Activated T-helper 17 cell treated with anti-CD3 and anti-CD28 coated beads, Interleukin-2, amount 50 U/mL, for 72 hours (primary cell): ENCODE results near the gene ANO10. TPM values are rescaled to one million over a fixed set of nuclear protein-coding genes. Genes with fewer than 3 reads are reported as not detected.
A peak's percentile ranks its signal among the peaks of the same experiment; 100 is the strongest.
"Not testable (repeated sequence)": the region's sequence is repeated elsewhere in the genome, so short reads cannot be mapped to it uniquely, and the experiment has no call there.

ENCODE experiments used
- ATAC-seq: fragments of 150-1000 bp; cut with Tn5 transposase; replicated peaks from 2 replicates; pipeline ENCODE4 v1.10.0; 2021; ENCODE audit warnings: mild to moderate bottlenecking, moderate library complexity
- H3K27ac Mint-ChIP-seq: one replicate; pipeline ENCODE4 v1.8.0; 2022; ENCODE audit warnings: mixed read lengths
- H3K27me3 Mint-ChIP-seq: one replicate; pipeline ENCODE4 v1.8.0; 2022; ENCODE audit warnings: mixed read lengths
- H3K36me3 Mint-ChIP-seq: one replicate; pipeline ENCODE4 v1.8.0; 2022; ENCODE audit warnings: low read depth, mild to moderate bottlenecking, mixed read lengths
- H3K4me1 Mint-ChIP-seq: one replicate; pipeline ENCODE4 v1.8.0; 2022; ENCODE audit warnings: mixed read lengths
- H3K4me3 Mint-ChIP-seq: one replicate; pipeline ENCODE4 v1.8.0; 2022; ENCODE audit warnings: mild to moderate bottlenecking, mixed read lengths
- H3K9me3 Mint-ChIP-seq: one replicate; pipeline ENCODE4 v1.8.0; 2022; ENCODE audit warnings: mixed read lengths
- total RNA-seq, 2 donors: library from RNA; stranded (reverse); gene quantifications; one replicate each; pipeline ENCODE4 v1.2.3, GENCODE V29; 2022

Gene ANO10
- total RNA-seq, 2 donors from 2014 or later: 6.4 to 10.6 TPM

DNA sequence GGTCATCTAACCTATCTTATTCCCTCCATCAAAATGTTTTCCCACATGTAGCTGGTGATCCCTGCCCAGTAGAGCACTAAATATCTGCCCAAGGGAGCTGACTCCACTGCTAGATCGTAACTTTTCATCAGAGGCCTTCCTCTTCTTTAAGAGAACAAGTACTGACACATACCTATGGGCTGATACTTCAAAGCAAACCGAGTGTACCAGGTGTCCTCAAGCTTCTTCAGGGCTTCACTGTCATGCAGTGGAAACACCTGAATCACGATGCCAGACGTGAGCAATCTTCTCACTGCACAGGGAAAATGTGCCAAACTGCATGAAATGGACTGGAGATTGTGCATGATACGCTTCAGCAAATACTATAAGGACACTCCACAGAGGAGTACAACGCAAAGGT lies 41.6 kb downstream of the ANO10 start:
- no peak for ATAC-seq
- Mint-ChIP-seq H3K4me3 (no peak overlapping the region), H3K27ac (no peak overlapping the region), H3K36me3 (peaks cover 18% of the 10 kb centered on the region), H3K9me3 (no peaks in the 10 kb centered on the region), H3K4me1 (no peaks in the 10 kb centered on the region), H3K27me3 (no peaks in the 10 kb centered on the region)

DNA sequence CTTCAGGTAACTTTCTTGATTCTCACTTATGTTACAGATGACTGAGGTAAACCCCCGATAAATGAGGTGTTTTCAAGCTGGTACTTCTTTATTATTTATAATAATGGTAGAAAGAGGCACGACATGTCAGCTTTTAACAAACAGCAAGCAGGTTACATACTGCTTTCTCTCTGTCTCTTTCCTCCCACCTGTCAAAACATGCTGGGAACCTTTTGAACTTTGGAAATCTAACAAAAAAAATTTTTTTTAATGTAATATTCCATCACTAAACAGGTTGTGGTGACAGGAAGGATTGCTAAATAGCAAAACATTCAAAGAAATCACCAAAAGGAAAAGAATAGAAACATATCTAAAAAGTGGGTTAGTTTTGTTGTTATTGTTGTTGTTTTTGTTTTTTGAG lies 48.2 kb downstream of the ANO10 start:
- peaks cover 18% of the 10 kb centered on the region for H3K36me3 Mint-ChIP-seq
- H3K9me3 Mint-ChIP-seq: no peaks in the 10 kb centered on the region
- H3K4me1 Mint-ChIP-seq: no peaks in the 10 kb centered on the region
- ATAC-seq: no peak
- H3K27me3 Mint-ChIP-seq: no peaks in the 10 kb centered on the region
- H3K4me3 Mint-ChIP-seq: no peak overlapping the region
- no peak overlapping the region for H3K27ac Mint-ChIP-seq

DNA sequence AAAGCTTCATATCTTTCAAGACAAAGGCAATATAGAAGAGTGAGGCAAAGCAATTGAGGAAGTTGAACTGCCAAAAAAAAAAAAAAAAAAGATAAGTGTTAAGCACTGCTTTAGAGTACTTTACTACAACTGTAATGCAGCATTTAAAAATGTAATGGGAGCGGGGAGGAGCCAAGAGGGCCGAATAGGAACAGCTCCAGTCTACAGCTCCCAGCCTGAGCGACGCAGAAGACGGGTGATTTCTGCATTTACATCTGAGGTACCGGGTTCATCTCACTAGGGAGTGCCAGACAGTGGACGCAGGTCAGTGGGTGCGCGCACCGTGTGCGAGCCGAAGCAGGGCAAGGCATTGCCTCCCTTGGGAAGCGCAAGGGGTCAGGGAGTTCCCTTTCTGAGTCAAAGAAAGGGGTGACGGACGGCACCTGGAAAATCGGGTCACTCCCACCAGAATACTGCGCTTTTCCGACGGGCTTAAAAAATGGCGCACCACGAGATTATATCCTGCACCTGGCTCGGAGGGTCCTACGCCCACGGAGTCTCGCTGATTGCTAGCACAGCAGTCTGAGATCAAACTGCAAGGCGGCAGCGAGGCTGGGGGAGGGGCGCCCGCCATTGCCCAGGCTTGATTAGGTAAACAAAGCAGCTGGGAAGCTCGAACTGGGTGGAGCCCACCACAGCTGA lies 56.0 kb downstream of the ANO10 start:
- H3K4me3 Mint-ChIP-seq, H3K9me3 Mint-ChIP-seq, H3K27ac Mint-ChIP-seq, ATAC-seq, H3K27me3 Mint-ChIP-seq, H3K36me3 Mint-ChIP-seq, H3K4me1 Mint-ChIP-seq: not testable (repeated sequence)

DNA sequence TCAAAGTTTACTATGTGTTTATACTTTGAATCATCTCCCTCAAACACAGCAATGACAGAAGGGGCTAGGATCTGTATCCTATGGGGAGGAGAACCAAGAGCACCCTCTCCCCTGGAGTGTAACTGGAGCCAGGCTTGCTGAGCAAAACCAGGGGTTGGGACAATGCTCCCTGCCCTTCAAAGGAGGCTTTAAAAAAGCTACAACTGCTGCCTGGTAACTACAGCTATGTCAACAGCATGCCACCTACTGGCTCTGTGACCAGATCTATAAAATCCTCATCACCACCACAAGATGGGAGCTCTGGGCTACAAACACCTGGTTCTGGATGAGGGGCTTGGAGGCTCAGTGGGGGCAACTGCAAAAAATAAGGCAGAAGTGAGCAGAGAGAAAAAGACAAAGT lies 61.9 kb downstream of the ANO10 start:
- no peaks in the 10 kb centered on the region for H3K9me3 Mint-ChIP-seq
- H3K27me3 Mint-ChIP-seq: no peaks in the 10 kb centered on the region
- no peaks in the 10 kb centered on the region for H3K4me1 Mint-ChIP-seq
- no peak overlapping the region for H3K27ac Mint-ChIP-seq
- no peak for ATAC-seq
- no peak overlapping the region for H3K4me3 Mint-ChIP-seq
- peaks cover 6% of the 10 kb centered on the region for H3K36me3 Mint-ChIP-seq

DNA sequence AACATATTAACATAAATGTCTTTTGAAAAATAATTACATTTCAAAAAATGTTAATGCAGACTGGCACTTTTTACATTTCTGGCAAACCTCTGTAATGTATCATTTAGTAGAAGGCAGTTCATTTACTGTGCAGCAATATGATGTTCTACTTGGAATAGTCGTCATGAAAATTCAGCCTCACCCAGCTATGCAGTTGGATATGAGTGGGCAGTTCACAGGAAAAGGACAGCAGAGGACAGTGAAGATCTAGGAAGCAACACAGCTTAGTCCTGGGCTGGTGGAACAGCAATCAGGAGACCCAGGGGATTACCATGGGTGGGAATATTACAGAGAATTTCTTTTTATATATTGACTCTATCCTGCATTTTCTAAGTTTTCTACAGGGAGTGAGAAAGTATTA lies 63.6 kb downstream of the ANO10 start:
- Mint-ChIP-seq H3K27me3 (no peaks in the 10 kb centered on the region), H3K4me3 (no peak overlapping the region), H3K9me3 (no peaks in the 10 kb centered on the region), H3K36me3 (peaks cover 12% of the 10 kb centered on the region), H3K27ac (no peak overlapping the region), H3K4me1 (no peaks in the 10 kb centered on the region)
- no peak for ATAC-seq

DNA sequence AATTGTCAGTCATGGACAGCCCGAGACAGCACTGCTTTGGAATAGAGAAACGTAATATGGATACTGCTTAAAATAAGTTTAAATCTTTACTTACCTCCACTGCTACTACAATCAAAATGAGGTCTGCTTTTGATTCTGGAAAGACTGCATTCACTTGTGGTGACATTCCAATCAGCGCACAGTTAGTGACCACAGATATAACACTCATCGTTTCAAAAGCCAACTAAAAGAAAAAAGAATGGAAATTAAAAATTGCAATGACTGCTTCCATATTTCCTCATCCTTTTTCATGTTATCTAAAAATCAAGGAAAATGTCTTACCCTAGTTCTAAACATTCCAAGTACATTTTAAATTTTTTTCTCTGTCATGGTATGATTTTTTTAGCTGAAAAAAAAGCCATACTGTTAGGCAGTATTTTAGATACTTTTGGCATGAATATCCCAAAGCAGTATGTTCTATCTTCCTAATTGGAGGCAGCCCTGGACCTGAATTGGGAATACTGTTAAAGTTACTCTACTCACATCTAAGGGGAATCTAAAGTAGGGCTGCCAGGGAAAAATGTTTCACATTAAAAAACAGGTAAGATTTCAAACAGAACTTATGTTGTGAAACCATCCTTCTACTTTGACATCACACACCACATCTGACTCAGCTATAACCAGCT lies 72.1 kb downstream of the ANO10 start:
- H3K27ac Mint-ChIP-seq: no peak overlapping the region
- ATAC-seq: no peak
- peaks cover 12% of the 10 kb centered on the region for H3K36me3 Mint-ChIP-seq
- H3K4me1 Mint-ChIP-seq: no peaks in the 10 kb centered on the region
- no peak overlapping the region for H3K4me3 Mint-ChIP-seq
- H3K27me3 Mint-ChIP-seq: no peaks in the 10 kb centered on the region
- no peaks in the 10 kb centered on the region for H3K9me3 Mint-ChIP-seq

DNA sequence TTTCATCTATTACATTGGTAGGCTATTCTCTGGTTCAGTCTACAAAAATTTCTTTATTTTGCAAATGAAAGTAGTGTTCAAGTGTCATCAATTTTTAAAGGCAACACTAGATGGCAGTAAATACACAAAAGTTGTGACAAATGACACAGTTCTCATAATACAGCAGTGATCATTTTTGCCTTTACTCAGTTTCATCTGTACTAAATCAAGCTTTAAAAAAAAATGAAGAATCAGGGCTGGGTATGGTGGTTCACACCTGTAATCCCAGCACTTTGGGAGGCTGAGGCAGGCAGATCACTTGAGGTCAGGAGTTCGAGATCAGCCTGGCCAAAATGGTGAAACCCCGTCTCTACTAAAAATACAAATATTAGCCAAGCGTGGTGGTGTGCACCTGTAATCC lies 77.5 kb downstream of the ANO10 start:
- not testable (repeated sequence) for H3K36me3 Mint-ChIP-seq, H3K27ac Mint-ChIP-seq, H3K4me3 Mint-ChIP-seq, H3K4me1 Mint-ChIP-seq, H3K9me3 Mint-ChIP-seq, H3K27me3 Mint-ChIP-seq
- peak; percentile 48 for ATAC-seq

DNA sequence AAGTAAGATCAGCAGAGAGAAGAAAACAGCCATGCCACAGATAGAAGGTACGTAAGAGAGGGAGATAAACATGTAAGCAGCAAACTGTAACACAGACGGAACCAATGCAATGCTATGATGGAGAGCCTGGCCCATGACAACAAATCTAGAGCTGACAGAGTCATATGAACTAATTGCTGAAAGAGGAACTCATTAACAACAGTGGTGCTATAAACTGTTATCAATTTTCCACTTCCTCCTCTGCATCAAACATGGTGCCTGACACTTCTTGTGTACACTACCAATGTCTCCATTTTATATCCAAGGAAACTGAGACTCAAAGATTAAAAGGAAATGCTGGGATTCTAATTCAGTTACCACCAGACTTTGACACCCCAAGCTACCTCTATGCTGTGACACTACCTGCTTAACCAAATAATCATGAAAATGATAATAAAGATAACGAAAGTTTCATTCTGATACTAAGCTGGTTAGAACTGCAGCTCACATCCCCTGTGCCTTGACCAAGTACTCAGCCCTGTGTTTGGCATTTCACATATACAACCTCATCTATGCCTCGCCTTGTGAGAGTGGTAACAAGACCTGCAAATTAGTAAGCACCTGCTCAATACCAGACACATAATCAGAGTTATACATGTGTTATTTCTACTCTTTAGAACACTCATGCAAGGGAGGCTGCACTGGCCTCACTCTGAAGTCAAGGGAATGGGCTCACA lies 79.3 kb downstream of the ANO10 start:
- H3K27ac Mint-ChIP-seq: peak overlapping the region; percentile 1
- ATAC-seq: no peak

DNA sequence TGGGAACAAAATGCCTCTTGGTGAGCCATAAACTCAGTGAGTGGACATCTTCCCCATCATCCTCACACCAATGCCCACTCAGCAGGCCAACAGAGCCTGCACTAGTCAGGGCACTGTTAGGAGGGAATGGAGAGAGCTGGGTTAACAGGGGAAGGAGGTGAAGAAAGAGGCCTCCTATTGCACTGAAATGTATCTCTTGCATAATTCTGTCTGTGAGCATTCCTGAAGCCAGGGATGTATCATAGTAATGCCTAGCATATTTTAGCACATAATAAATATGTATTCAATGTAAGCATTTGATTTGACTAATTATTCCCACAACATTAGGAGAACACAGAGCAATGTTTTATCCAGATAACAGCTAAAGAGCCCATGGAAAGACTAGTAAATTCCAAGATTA lies 81.2 kb downstream of the ANO10 start:
- H3K9me3 Mint-ChIP-seq: no peaks in the 10 kb centered on the region
- no peak overlapping the region for H3K27ac Mint-ChIP-seq
- no peaks in the 10 kb centered on the region for H3K27me3 Mint-ChIP-seq
- no peak for ATAC-seq
- H3K4me1 Mint-ChIP-seq: no peaks in the 10 kb centered on the region
- H3K4me3 Mint-ChIP-seq: no peak overlapping the region
- H3K36me3 Mint-ChIP-seq: no peaks in the 10 kb centered on the region

More for the DNA sequence above, 79.3 kb downstream of the ANO10 start:
- H3K27me3 Mint-ChIP-seq: no peaks in the 10 kb centered on the region
- no peak overlapping the region for H3K4me3 Mint-ChIP-seq
- no peaks in the 10 kb centered on the region for H3K4me1 Mint-ChIP-seq
- H3K36me3 Mint-ChIP-seq: peaks cover 6% of the 10 kb centered on the region
- H3K9me3 Mint-ChIP-seq: no peaks in the 10 kb centered on the region

DNA sequence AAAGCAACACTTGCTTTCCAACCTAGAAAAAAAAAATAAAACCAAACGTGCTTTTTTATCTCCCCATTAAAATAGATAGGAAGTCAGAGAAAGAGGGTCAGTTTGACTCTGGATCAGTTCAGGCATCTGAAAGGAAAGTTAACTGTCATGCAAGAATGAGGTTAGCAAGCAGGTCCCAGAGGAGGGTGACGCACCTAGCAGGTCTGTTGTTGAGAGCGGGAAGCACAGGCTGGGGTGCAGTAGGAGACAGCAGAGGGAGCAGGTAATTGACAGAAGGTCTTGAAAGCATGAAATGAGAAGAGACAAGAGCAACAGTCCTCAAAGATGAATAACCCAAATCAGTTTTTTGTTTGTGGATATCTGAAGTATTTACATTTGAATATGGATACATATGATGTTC lies 82.5 kb downstream of the ANO10 start:
- Mint-ChIP-seq H3K27me3 (no peaks in the 10 kb centered on the region), H3K9me3 (no peaks in the 10 kb centered on the region), H3K36me3 (no peaks in the 10 kb centered on the region), H3K4me1 (no peaks in the 10 kb centered on the region), H3K4me3 (no peak overlapping the region), H3K27ac (no peak overlapping the region)
- no peak for ATAC-seq

DNA sequence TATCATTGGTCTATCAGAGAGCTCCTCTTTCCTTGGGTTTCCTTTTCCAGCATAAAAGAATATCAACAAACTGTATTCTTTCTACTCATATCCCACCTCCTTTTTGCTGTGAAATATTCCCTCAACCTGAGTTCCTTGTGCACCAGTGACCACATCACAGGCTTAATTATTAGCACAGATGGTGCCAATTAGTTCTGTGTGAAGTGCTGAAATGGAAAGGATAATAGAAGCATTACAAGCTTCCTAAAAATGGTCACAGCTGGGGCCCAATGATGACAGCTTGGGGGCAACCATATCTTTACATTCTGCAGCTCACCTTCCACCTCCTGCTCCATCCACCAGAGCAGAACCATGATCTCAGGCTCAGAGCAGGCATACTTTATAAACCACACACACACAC lies 84.6 kb downstream of the ANO10 start:
- Mint-ChIP-seq H3K4me1 (no peaks in the 10 kb centered on the region), H3K27me3 (no peaks in the 10 kb centered on the region), H3K9me3 (no peaks in the 10 kb centered on the region), H3K4me3 (no peak overlapping the region), H3K36me3 (no peaks in the 10 kb centered on the region), H3K27ac (no peak overlapping the region)
- no peak for ATAC-seq

DNA sequence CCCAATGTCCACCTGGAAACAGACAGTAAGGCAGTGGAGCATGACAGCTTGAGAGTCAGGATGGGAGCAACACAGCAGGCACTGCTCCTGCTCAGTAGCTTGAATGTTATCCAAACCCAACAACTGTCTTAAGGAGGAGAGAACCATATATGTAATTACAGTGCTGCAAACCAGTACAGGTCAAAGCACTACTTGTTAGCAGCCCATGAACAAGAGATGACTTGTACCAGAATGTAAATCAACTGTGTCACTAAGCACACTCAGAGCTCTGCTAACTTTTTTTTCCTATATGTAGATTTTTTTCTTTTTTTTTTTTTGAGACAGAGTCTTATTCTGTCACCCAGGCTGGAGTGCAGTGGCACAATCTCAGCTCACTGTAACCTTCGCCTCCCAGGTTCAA lies 87.1 kb downstream of the ANO10 start:
- no peak overlapping the region for H3K27ac Mint-ChIP-seq
- no peaks in the 10 kb centered on the region for H3K9me3 Mint-ChIP-seq
- no peaks in the 10 kb centered on the region for H3K27me3 Mint-ChIP-seq
- H3K4me3 Mint-ChIP-seq: no peak overlapping the region
- no peaks in the 10 kb centered on the region for H3K36me3 Mint-ChIP-seq
- H3K4me1 Mint-ChIP-seq: no peaks in the 10 kb centered on the region
- no peak for ATAC-seq

DNA sequence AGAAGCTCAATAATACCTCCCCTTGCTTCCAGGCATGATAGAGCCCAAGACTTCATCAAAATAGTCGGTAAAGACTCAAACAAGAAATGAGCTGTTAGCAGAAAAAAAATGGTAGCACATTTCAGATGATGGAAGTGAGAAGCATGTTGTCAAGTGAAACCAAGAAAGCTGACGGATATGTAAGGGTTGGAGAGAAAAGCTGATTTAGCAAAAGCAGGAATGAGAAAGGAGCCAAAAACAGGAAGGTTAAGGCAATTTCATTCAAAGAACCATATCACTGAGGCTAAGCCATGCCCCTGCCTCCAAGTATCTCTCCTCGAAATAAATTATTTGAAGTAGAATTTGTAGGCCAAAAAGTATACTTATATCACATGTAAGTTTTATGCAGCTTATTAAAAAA lies 88.8 kb downstream of the ANO10 start:
- H3K9me3 Mint-ChIP-seq: no peaks in the 10 kb centered on the region
- H3K4me3 Mint-ChIP-seq: no peak overlapping the region
- H3K36me3 Mint-ChIP-seq: no peaks in the 10 kb centered on the region
- no peak overlapping the region for H3K27ac Mint-ChIP-seq
- no peaks in the 10 kb centered on the region for H3K27me3 Mint-ChIP-seq
- no peak for ATAC-seq
- H3K4me1 Mint-ChIP-seq: no peaks in the 10 kb centered on the region

DNA sequence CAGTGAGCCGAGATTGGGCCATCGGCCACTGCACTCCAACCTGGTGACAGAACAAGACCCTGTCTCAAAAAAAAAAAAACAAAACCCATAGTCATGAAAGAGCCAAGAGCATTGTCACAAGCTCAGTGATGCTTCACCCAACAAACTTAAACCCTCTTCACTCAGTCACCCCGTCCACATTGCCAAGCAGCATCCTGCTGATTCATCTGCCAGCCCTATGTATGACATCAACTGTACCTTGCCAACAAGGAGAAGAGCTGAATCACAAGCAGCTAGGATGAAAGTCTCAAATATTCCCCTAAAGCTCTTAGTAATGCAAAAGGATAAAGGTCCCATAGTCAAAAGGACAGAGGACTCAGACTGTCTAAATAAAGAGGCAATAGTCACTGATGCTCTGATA lies 90.0 kb downstream of the ANO10 start:
- no peak overlapping the region for H3K27ac Mint-ChIP-seq
- peaks cover 4% of the 10 kb centered on the region for H3K9me3 Mint-ChIP-seq
- no peaks in the 10 kb centered on the region for H3K36me3 Mint-ChIP-seq
- H3K27me3 Mint-ChIP-seq: no peaks in the 10 kb centered on the region
- H3K4me1 Mint-ChIP-seq: no peaks in the 10 kb centered on the region
- no peak overlapping the region for H3K4me3 Mint-ChIP-seq
- ATAC-seq: peak; percentile 97

DNA sequence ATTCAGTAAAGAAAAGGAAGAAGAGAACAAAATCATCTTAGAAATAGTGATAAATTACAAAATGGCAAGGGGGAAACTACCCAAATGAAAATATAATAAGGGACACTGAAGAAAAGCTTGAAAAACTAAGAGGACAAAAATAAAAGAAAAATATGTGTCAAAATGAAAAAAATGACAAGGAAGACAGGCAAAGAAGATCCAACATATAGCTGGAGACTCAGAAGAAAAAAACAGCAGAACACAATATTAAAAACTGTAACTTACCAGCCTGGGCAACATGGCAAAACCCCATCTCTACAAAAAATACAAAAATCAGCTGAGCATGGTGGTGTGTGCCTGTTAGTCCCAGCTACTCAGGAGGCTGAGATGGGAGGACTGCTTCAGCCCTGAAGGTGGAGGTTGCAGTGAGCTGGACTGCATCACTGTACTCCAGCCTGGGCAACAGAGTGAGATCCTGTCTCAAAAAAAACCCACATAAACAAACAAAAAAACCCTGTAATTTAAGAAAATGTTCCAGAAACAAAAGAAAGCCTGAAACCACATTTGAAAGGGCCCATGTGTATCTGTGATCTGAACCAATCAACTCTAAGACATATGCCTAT lies 93.2 kb downstream of the ANO10 start:
- no peak overlapping the region for H3K27ac Mint-ChIP-seq

More for the DNA sequence above, 93.2 kb downstream of the ANO10 start:
- Mint-ChIP-seq H3K4me1 (no peaks in the 10 kb centered on the region), H3K4me3 (no peak overlapping the region), H3K36me3 (no peaks in the 10 kb centered on the region), H3K9me3 (peaks cover 4% of the 10 kb centered on the region), H3K27me3 (no peaks in the 10 kb centered on the region)
- ATAC-seq: no peak
